Hepatocyte (in vitro differentiated cells): ENCODE data around the gene KRT86. TPM values are rescaled to one million over a fixed set of nuclear protein-coding genes. Genes with fewer than 3 reads are reported as not detected.

ENCODE experiments used
- DNase-seq: peaks from one replicate; pipeline ENCODE4 v3.0.0-alpha.2; 2016; ENCODE audit warnings: low spot score
- H2AFZ ChIP-seq: fragments of 200-600 bp; sonication (generic); 2 replicates; pipeline ENCODE4 v1.6.0; 2016; ENCODE audit warnings: antibody characterized with exemption, mild to moderate bottlenecking
- H3K27ac ChIP-seq: fragments of 200-600 bp; sonication (generic); 2 replicates; pipeline ENCODE4 v1.5.1; 2016; ENCODE audit warnings: mild to moderate bottlenecking
- H3K27me3 ChIP-seq: fragments of 200-600 bp; sonication (generic); 2 replicates; pipeline ENCODE4 v1.6.1; 2016
- H3K36me3 ChIP-seq: fragments of 200-600 bp; sonication (generic); replicated peaks from 2 replicates; pipeline ENCODE4 v1.5.1; 2016; ENCODE audit warnings: low read depth; ENCODE audit not compliant: insufficient read depth
- H3K4me1 ChIP-seq: fragments of 200-600 bp; sonication (generic); 2 replicates; pipeline ENCODE4 v1.5.1; 2016; ENCODE audit warnings: mild to moderate bottlenecking, moderate library complexity; ENCODE audit not compliant: insufficient read depth
- H3K4me2 ChIP-seq: fragments of 200-600 bp; sonication (generic); 2 replicates; pipeline ENCODE4 v1.6.0; 2016
- H3K4me3 ChIP-seq: fragments of 200-600 bp; sonication (generic); 2 replicates; pipeline ENCODE4 v1.5.1; 2016; ENCODE audit warnings: mild to moderate bottlenecking
- H3K79me2 ChIP-seq: fragments of 200-600 bp; sonication (generic); 2 replicates; pipeline ENCODE4 v1.6.0; 2017; ENCODE audit warnings: mild to moderate bottlenecking
- H3K9me2 ChIP-seq: fragments of 200-600 bp; sonication (generic); replicated peaks from 2 replicates; pipeline ENCODE4 v1.6.0; 2017; ENCODE audit warnings: mild to moderate bottlenecking; ENCODE audit not compliant: insufficient read depth
- H3K9me3 ChIP-seq: fragments of 200-600 bp; sonication (generic); 2 replicates; pipeline ENCODE4 v1.5.1; 2016; ENCODE audit warnings: low read depth, mild to moderate bottlenecking
- H4K20me1 ChIP-seq: fragments of 200-600 bp; sonication (generic); 2 replicates; pipeline ENCODE4 v1.6.0; 2016; ENCODE audit warnings: mild to moderate bottlenecking; ENCODE audit not compliant: insufficient read depth, poor library complexity, severe bottlenecking
- EZH2 ChIP-seq: fragments of 200-600 bp; sonication (generic); IDR thresholded peaks from 2 replicates; pipeline ENCODE4 v1.6.1; 2016; ENCODE audit warnings: antibody characterized with exemption, mild to moderate bottlenecking, borderline replicate concordance
- EZH2phosphoT487 ChIP-seq: fragments of 200-600 bp; sonication (generic); IDR thresholded peaks from one replicate; pipeline ENCODE4 v1.6.1; 2018; ENCODE audit warnings: antibody characterized with exemption, mild to moderate bottlenecking, low read depth, moderate library complexity; ENCODE audit not compliant: unreplicated experiment, severe bottlenecking
- WGBS: methylation state at CpG from one replicate; pipeline ENCODE4 v1.1.6; 2016; ENCODE audit warnings: low lambda C conversion rate; ENCODE audit errors: missing lambda C conversion rate; 5-methylcytosine and 5-hydroxymethylcytosine counted together
- polyA plus RNA-seq: library from polyadenylated mRNA; unstranded; fragments of >200 nt; fragmentation: Nextera tagmentation; extraction: Ambion mirVana; gene quantifications from 2 replicates; pipeline ENCODE4 v1.2.1, GENCODE V29; 2016
- total RNA-seq: library from RNA; depleted of rRNA; stranded (reverse); fragments of >200 nt; gene quantifications from 2 replicates; pipeline ENCODE4 v1.2.3, GENCODE V29; 2014
- TF ChIP-seq, protein P1 (sequence below): fragments of 200-600 bp; sonication (generic); IDR thresholded peaks from 2 replicates; pipeline ENCODE4 v1.5.1; 2016; ENCODE audit warnings: antibody characterized with exemption, mild to moderate bottlenecking; ENCODE audit not compliant: poor library complexity

KRT86 gene
- total and polyA plus RNA-seq, 2 experiments from 2014 or later: 0.40 TPM; not detected in 1

DNA sequence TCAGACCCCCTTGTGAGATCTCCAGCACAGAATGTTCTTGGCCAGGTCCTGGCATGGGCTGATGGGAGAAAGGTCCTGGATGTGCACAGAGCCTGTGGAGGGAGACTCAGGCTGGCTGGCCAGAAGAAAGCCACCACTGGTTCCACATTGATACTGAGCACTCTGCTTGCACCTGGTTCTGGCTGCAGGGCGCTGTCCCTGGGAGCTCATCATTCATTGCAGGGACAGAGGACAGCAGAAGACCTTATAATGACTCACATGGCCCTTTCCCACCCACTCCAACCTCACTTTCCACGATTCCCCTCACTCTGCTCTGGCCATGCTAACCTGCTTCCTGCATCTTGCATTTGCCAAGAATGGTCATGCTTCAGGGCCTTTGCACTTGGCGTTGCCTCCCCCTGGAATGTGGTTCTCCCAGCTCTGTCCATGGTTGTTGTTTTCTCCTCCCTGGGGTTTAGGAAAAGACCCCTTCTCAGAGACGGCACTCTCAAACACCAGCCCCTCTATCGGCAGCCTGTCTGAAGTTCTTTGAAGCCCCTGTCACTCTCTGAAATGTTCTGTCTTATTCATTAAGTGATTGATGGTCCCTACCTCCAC is 31.1 kb upstream of the KRT86 start:
- 59% methylated on average over 5 of the region's 5 CpGs for WGBS
- H3K27me3 ChIP-seq: no peaks in the 10 kb centered on the region
- H3K4me3 ChIP-seq: no peak overlapping the region
- H3K27ac ChIP-seq: peak overlapping the region; percentile 39
- no peaks in the 10 kb centered on the region for H3K9me2 ChIP-seq
- no peaks in the 10 kb centered on the region for H4K20me1 ChIP-seq
- TF ChIP-seq EZH2phosphoT487: no peak
- TF ChIP-seq EZH2: no peak
- TF ChIP-seq, protein P1, sequence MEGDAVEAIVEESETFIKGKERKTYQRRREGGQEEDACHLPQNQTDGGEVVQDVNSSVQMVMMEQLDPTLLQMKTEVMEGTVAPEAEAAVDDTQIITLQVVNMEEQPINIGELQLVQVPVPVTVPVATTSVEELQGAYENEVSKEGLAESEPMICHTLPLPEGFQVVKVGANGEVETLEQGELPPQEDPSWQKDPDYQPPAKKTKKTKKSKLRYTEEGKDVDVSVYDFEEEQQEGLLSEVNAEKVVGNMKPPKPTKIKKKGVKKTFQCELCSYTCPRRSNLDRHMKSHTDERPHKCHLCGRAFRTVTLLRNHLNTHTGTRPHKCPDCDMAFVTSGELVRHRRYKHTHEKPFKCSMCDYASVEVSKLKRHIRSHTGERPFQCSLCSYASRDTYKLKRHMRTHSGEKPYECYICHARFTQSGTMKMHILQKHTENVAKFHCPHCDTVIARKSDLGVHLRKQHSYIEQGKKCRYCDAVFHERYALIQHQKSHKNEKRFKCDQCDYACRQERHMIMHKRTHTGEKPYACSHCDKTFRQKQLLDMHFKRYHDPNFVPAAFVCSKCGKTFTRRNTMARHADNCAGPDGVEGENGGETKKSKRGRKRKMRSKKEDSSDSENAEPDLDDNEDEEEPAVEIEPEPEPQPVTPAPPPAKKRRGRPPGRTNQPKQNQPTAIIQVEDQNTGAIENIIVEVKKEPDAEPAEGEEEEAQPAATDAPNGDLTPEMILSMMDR: no peak
- no peaks in the 10 kb centered on the region for H3K36me3 ChIP-seq
- H3K9me3 ChIP-seq: no peaks in the 10 kb centered on the region
- H3K4me1 ChIP-seq: peaks cover 41% of the 10 kb centered on the region
- no peaks in the 10 kb centered on the region for H3K79me2 ChIP-seq
- H3K4me2 ChIP-seq: no peak overlapping the region
- H2AFZ ChIP-seq: no peak overlapping the region
- no peak for DNase-seq

DNA sequence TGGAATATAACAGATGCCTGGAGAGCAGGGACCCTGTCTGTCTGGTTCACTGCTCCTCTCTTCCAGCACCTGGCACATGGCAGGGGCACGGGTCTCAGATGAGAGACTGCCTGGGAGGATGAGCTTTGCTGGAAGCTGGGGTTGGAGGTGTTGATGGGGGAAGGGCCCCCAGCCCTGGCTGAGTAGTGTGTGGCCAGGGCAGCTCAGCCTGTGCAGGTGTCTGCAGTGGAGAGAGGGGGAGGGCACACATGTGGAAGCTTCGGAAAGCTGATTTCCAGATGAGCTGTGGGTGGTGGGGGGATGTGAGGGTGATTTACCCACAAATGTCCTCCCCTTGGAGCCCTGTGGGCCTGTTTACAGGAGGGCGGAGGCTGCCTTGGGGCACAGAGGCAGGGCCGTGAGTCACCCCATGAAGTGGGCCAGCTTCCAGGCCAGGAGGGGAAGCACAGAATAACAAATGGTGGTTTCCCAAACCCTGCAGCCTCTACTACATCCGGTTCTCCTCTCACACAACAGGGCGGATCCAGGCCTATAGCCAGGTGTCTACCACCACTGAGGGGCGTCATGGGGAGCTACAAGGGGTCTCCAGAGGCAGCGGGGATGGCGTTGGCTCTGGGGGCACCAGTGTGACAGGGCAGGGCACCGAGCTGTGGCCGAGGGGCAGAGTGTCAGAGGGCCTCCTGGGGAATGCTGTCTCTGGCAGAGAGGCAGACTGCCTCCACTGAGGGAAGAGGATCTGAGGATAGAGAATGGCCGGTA is 30.4 kb upstream of the KRT86 start:
- no peak overlapping the region for H3K4me3 ChIP-seq
- WGBS: 66% methylated on average over 10 of the region's 12 CpGs

DNA sequence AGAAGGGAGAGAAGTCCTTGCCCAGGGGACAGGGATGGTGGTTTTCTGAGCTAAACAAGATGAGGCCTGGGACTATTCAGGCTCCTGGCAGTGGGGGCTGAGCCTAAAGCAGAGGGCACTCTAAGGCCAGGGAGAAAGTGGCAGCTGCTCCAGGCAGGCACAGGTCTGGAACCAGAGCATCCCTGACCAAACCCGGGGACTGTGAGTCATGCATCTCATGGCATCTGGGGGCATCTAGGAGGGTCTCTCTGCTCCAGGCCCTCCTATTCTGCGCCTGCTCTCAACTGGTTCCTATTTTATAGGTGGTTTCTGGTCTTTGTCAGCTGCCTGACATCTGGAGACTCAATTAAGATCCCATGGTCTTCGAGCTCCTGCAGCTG is 29.8 kb upstream of the KRT86 start:
- Histone ChIP-seq H3K4me3 (no peak overlapping the region), H3K36me3 (no peaks in the 10 kb centered on the region), H3K79me2 (no peaks in the 10 kb centered on the region), H3K4me2 (no peak overlapping the region), H2AFZ (no peak overlapping the region), H3K27ac (peak overlapping the region; percentile 62), H3K9me2 (no peaks in the 10 kb centered on the region), H3K9me3 (no peaks in the 10 kb centered on the region), H3K27me3 (no peaks in the 10 kb centered on the region), H3K4me1 (peaks cover 33% of the 10 kb centered on the region), H4K20me1 (no peaks in the 10 kb centered on the region)
- WGBS: 51% methylated on average over 3 of the region's 3 CpGs
- no peak for DNase-seq
- TF ChIP-seq EZH2: no peak
- TF ChIP-seq, protein P1: no peak
- TF ChIP-seq EZH2phosphoT487: no peak

More for the DNA sequence above, 30.4 kb upstream of the KRT86 start:
- TF ChIP-seq, protein P1: no peak
- TF ChIP-seq EZH2phosphoT487 (no peak), EZH2 (no peak)
- Histone ChIP-seq H3K9me2 (no peaks in the 10 kb centered on the region), H3K9me3 (no peaks in the 10 kb centered on the region), H4K20me1 (no peaks in the 10 kb centered on the region), H3K79me2 (no peaks in the 10 kb centered on the region), H2AFZ (no peak overlapping the region), H3K36me3 (no peaks in the 10 kb centered on the region), H3K27me3 (no peaks in the 10 kb centered on the region), H3K4me2 (no peak overlapping the region), H3K4me1 (peaks cover 39% of the 10 kb centered on the region), H3K27ac (peak overlapping the region; percentile 62)
- peak; percentile 59 for DNase-seq
